PFSK-1 (cell line): ENCODE results near the gene MARCHF10.

Experiments
- FOXP2 ChIP-seq: optimal IDR thresholded peaks from 2 replicates; pipeline ENCODE3; 2011; ENCODE audit warnings: borderline replicate concordance, control low read depth, inconsistent platforms; ENCODE audit not compliant: insufficient read depth; ENCODE audit errors: extremely low read length, extremely low read depth
- POLR2AphosphoS5 ChIP-seq: IDR thresholded peaks from 2 replicates; pipeline ENCODE4 v1.6.1; 2012; ENCODE audit warnings: low read depth, mild to moderate bottlenecking, control low read depth, low read length, moderate library complexity
- REST ChIP-seq, 2 experiments: IDR thresholded peaks; 2 replicates each; pipeline versions ENCODE4 v1.6.1 to v1.8.0; 2011 to 2012; ENCODE audit warnings: low read depth in 2 of 2, low read length in 2 of 2, control low read depth in 1 of 2, inconsistent platforms in 1 of 2, mild to moderate bottlenecking in 1 of 2, moderate library complexity in 1 of 2; ENCODE audit not compliant: insufficient read depth in 1 of 2
- SIN3A ChIP-seq: IDR thresholded peaks from 2 replicates; pipeline ENCODE4 v1.6.1; 2012; ENCODE audit warnings: mild to moderate bottlenecking, low read length, moderate library complexity, borderline replicate concordance; ENCODE audit not compliant: insufficient read depth
- TAF1 ChIP-seq: IDR thresholded peaks from 2 replicates; pipeline ENCODE4 v1.6.1; 2012; ENCODE audit warnings: low read length, control low read depth, borderline replicate concordance; ENCODE audit not compliant: insufficient read depth

MARCHF10 gene

DNA sequence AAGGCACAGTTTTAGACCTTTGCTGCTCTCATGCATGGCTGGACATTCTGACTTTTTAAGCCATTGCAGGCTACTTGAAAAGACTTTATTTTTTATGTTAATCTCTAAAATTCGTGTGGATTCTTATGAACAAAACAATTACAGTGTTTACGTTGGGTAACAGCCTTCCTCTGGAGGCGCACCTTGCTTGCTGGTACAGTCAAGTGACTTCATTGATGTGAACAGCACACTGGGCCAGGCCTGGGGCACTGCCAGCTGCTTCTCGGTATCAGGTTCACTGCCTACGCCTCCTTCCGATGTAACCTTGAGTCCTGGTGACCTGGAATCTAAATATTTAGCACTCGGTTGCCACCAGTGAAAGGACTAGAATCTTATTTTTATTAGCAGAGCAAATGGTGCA is 27.8 kb downstream of the MARCHF10 start:
- no peak for TF ChIP-seq REST (IDR thresholded peaks at IDR 0.05; ENCODE audit: insufficient read depth in 1 of 2, low read depth in 2 of 2, low read length in 2 of 2)
- no peak for TF ChIP-seq SIN3A
- no peak for TF ChIP-seq FOXP2
- TF ChIP-seq TAF1: no peak
- no peak for TF ChIP-seq POLR2AphosphoS5

DNA sequence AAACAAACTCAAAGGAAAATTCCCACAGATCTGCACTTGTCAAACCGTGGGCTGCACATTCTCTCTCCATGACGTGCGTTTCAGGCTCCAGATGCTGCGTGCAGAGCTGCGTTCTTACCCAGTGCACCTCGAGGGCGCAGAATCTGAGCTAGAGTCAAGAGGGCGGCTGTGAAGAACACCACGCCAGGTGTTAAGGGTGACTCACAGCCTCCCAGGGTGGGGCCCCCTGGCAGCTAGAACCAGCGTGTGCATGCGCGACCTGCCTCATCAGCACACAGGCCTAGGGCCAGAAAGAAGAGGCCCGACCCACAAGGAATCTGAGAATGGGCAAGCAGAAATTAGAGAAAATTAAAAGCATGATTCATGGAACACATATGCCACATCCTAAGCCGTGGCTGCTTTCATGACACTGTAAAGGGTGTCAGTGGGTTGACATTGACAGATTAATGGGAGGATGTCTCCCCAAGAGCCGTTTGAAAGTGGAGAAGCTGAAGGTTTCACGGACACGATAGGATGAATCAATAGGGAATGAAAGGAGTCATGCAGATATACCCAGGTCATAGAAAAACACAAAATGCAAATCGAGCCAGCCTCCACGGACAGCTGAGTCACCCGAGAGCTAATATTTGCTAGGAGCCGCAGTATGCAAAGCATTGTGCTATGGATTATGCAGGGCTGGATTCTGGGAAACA is 29.0 kb downstream of the MARCHF10 start:
- no peak for TF ChIP-seq REST (IDR thresholded peaks at IDR 0.05; ENCODE audit: insufficient read depth in 1 of 2, low read depth in 2 of 2, low read length in 2 of 2)
- no peak for TF ChIP-seq POLR2AphosphoS5
- TF ChIP-seq SIN3A: no peak
- TF ChIP-seq FOXP2: no peak
- TF ChIP-seq TAF1: no peak

DNA sequence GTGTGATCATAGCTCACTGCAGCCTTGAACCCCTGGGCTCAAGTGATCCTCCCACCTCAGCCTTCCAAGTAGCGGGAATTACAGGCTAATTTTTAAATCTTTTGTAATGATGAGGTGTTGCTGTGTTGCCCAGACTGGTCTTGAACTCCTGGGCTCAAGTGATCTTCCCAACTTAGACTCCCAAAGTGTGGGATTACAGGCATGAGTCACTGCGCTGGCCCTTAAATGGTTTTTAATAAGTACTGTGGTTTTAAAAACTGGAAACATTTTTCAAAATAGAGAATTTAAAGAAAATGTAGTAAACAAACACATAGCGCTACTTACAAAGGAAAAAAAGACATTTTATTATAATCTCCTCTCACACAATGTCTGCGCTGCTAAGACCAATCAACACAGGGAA is 32.2 kb downstream of the MARCHF10 start:
- TF ChIP-seq SIN3A (no peak), TAF1 (no peak), REST (IDR thresholded peaks at IDR 0.05; ENCODE audit: insufficient read depth in 1 of 2, low read depth in 2 of 2, low read length in 2 of 2) (no peak), POLR2AphosphoS5 (no peak), FOXP2 (no peak)

DNA sequence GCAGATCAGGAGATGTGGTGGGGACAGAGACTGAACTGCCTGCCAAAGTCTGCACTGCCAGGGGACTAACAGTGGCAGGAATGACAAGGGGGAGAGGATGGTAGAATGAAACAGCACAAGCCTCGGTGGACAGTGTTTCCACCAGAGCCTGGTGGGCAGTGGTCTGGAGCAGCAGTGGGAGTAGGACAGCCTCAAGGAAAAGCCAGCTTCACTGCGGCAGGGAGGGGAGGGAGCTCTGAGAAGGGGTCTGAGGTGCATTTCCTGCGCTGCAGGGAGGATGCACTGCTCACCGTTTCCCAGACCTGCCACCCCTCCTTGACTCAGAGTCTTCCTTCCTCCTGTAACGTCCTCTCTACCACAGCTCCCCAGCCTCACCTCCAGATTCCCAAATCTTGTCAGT is 33.8 kb downstream of the MARCHF10 start:
- no peak for TF ChIP-seq POLR2AphosphoS5
- TF ChIP-seq FOXP2: no peak
- no peak for TF ChIP-seq SIN3A
- no peak for TF ChIP-seq TAF1

GRCh38 chr17:62767997-62768396 is 40.1 kb downstream of the MARCHF10 start:
- TF ChIP-seq REST (IDR thresholded peaks at IDR 0.05; ENCODE audit: insufficient read depth in 1 of 2, low read depth in 2 of 2, low read length in 2 of 2): no peak
- no peak for TF ChIP-seq POLR2AphosphoS5
- TF ChIP-seq TAF1: no peak
- no peak for TF ChIP-seq SIN3A
- no peak for TF ChIP-seq FOXP2
